ENCODE results near the gene PRXL2C.
"Not testable (repeated sequence)": the region's sequence is repeated elsewhere in the genome, so short reads cannot be mapped to it uniquely, and the experiment has no call there.

The PRXL2C gene

GRCh38 chr9:96649620-96650324, 5.3 kb downstream of the PRXL2C start:
- no peak for DNase-seq (ENCODE audit: low read depth in 2 of 2)

GRCh38 chr9:96646081-96646991, 8.8 kb downstream of the PRXL2C start:
- DNase-seq (ENCODE audit: low read depth in 2 of 2) = no peak

- no peak for DNase-seq (ENCODE audit: low read depth in 2 of 2)
Observed at GRCh38 chr9:96644137-96644536, 11.0 kb downstream of the PRXL2C start.

GRCh38 chr9:96641514-96641913, 13.6 kb downstream of the PRXL2C start:
- no peak for DNase-seq (ENCODE audit: low read depth in 2 of 2)

- DNase-seq (ENCODE audit: low read depth in 2 of 2) = no peak
Observed at GRCh38 chr9:96638606-96639364, 16.3 kb downstream of the PRXL2C start.

- no peak for DNase-seq (ENCODE audit: low read depth in 2 of 2)
Observed at GRCh38 chr9:96636368-96636767, 18.7 kb downstream of the PRXL2C start.

GRCh38 chr9:96633579-96633978, 21.5 kb downstream of the PRXL2C start:
- DNase-seq (ENCODE audit: low read depth in 2 of 2) = not testable (repeated sequence)

GRCh38 chr9:96626912-96627311, 28.2 kb downstream of the PRXL2C start:
- no peak for DNase-seq (ENCODE audit: low read depth in 2 of 2)

- DNase-seq (ENCODE audit: low read depth in 2 of 2) = no peak
Observed at GRCh38 chr9:96621618-96622017, 33.5 kb downstream of the PRXL2C start.

GRCh38 chr9:96620832-96621269, 34.3 kb downstream of the PRXL2C start:
- DNase-seq (ENCODE audit: low read depth in 2 of 2) = no peak

- DNase-seq (ENCODE audit: low read depth in 2 of 2) = no peak
Observed at GRCh38 chr9:96620181-96620514, 35.0 kb downstream of the PRXL2C start.

- DNase-seq (ENCODE audit: low read depth in 2 of 2) = peak; percentile 27 to 58
Observed at GRCh38 chr9:96619491-96620180, 35.5 kb downstream of the PRXL2C start, which contains the start of gene CDC14B. Gene CDC14B (minus strand): TSS chr9:96619843. CDS start chr9:96619378, 465 bp downstream.

- no peak for DNase-seq (ENCODE audit: low read depth in 2 of 2)
Observed at GRCh38 chr9:96619124-96619465, 36.0 kb downstream of the PRXL2C start.

GRCh38 chr9:96618209-96619123, 36.7 kb downstream of the PRXL2C start:
- DNase-seq (ENCODE audit: low read depth in 2 of 2) = no peak

GRCh38 chr9:96617439-96618185, 37.5 kb downstream of the PRXL2C start:
- no peak for DNase-seq (ENCODE audit: low read depth in 2 of 2)

- DNase-seq (ENCODE audit: low read depth in 2 of 2) = no peak
Observed at GRCh38 chr9:96616817-96617438, 38.2 kb downstream of the PRXL2C start.

- no peak for DNase-seq (ENCODE audit: low read depth in 2 of 2)
Observed at GRCh38 chr9:96615411-96615810, 39.7 kb downstream of the PRXL2C start.

- not testable (repeated sequence) for DNase-seq (ENCODE audit: low read depth in 2 of 2)
Observed at GRCh38 chr9:96614664-96615063, 40.5 kb downstream of the PRXL2C start.

- no peak for DNase-seq (ENCODE audit: low read depth in 2 of 2)
Observed at GRCh38 chr9:96612966-96613589, 42.0 kb downstream of the PRXL2C start.

All from activated CD8-positive, alpha-beta memory T cell treated with anti-CD3 and anti-CD28 coated beads for 4 hours (primary cell).